Prostate gland (tissue), 2 donors: ENCODE measurements around the gene VPS13D.

Experiments used
- POLR2A ChIP-seq: fragments of 450-650 bp; IDR thresholded peaks from one replicate; pipeline ENCODE4 v1.6.1; 2016; ENCODE audit warnings: antibody characterized with exemption, mild to moderate bottlenecking
- TF ChIP-seq, protein P1 (sequence below), 4 experiments: fragments of 200-600 bp in 2 of 4; fragments of 450-650 bp in 2 of 4; sonication (generic) in 2 of 4; IDR thresholded peaks; 1 replicate in 3 of 4; 2 replicates in 1 of 4; pipeline ENCODE4 v1.5.1; 2016 to 2019; ENCODE audit warnings: antibody characterized with exemption in 4 of 4, mild to moderate bottlenecking in 2 of 4, moderate library complexity in 2 of 4

DNA sequence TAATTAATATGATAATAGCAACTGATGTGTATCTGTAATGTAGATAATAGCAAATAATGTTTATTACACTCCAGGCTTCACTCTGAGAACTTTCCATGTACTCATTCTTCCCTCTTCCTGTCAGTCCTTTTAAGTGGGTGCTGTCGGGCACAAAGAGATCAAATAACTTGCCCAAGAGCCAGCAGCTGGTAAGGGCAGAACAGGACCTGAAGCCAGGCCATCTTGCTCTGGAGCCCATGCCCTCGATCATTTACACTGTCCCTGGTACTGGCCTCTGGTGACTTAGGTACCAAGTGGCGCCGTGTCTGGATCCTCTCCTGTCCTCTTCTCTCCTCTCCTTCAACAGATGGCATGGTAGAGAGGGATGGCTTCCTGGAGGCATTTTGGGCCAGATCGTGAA is 97.2 kb downstream of the VPS13D start:
- TF ChIP-seq POLR2A, result no peak
- TF ChIP-seq, protein P1, sequence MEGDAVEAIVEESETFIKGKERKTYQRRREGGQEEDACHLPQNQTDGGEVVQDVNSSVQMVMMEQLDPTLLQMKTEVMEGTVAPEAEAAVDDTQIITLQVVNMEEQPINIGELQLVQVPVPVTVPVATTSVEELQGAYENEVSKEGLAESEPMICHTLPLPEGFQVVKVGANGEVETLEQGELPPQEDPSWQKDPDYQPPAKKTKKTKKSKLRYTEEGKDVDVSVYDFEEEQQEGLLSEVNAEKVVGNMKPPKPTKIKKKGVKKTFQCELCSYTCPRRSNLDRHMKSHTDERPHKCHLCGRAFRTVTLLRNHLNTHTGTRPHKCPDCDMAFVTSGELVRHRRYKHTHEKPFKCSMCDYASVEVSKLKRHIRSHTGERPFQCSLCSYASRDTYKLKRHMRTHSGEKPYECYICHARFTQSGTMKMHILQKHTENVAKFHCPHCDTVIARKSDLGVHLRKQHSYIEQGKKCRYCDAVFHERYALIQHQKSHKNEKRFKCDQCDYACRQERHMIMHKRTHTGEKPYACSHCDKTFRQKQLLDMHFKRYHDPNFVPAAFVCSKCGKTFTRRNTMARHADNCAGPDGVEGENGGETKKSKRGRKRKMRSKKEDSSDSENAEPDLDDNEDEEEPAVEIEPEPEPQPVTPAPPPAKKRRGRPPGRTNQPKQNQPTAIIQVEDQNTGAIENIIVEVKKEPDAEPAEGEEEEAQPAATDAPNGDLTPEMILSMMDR (IDR thresholded peaks at IDR 0.05), result no peak
